ENCODE measurements around the gene TULP1. TPM values are rescaled to one million over a fixed set of nuclear protein-coding genes. Genes with fewer than 3 reads are reported as not detected.

TULP1 gene
- total RNA-seq, 1 experiment from 2014 or later, result not detected

GRCh38 chr6:35476004-35476403, 36.7 kb downstream of the TULP1 start:
- no peaks in the 10 kb centered on the region for H3K9me2 ChIP-seq (ENCODE audit: insufficient read depth)
- intact Hi-C loops (cut with micrococcal nuclease), result no loop called here
- peaks cover 8 to 14% of the 10 kb centered on the region in 2 experiments; a peak in 2 of 4 replicates for H3K36me3 ChIP-seq (ENCODE audit: control insufficient read depth in 1 of 2, insufficient read depth in 2 of 2, low read length in 2 of 2)
- no peak overlapping the region for H3K4me2 ChIP-seq (ENCODE audit: low read length)
- no peak overlapping the region for H3K27ac ChIP-seq (ENCODE audit: low read depth, low read length)
- DNase-seq (ENCODE audit: low read depth, low spot score) (no peak), ATAC-seq (no peak)
- H3K27me3 ChIP-seq (ENCODE audit: insufficient read depth, low read length), result no peaks in the 10 kb centered on the region
- no peak overlapping the region for H3K9ac ChIP-seq (ENCODE audit: low read length)
- BruUV-seq (replicated peaks), result no TSS peak
- H3K4me1 ChIP-seq (ENCODE audit: control insufficient read depth in 1 of 2, insufficient read depth in 2 of 2, low read length in 2 of 2), result peaks cover 2 to 8% of the 10 kb centered on the region in 2 experiments; a peak in 3 of 4 replicates
- ChIA-PET RAD21 (ENCODE audit: low non-redundant PET in 1 of 2, low total read pairs in 2 of 2, uncharacterized antibody in 2 of 2, unreplicated experiment in 2 of 2) (no interaction called here), CTCF (no interaction called here), POLR2A (interaction anchor here (1.5 kb wide), 1 partner anchor 13 kb away, joined by 3 read pairs; no protein-coding TSS in a partner anchor)
- H2AFZ ChIP-seq (ENCODE audit: low read depth, low read length, poor library complexity, severe bottlenecking), result no peak overlapping the region
- H3K4me3 ChIP-seq (replicated peaks in 1 of 2; ENCODE audit: low read depth in 1 of 2, low read length in 2 of 2), result no peak overlapping the region
- peaks cover 22% of the 10 kb centered on the region; the same call in 1 of the 2 replicates for H4K20me1 ChIP-seq (ENCODE audit: insufficient read depth)
- H3K9me3 ChIP-seq (ENCODE audit: control insufficient read depth in 1 of 2, insufficient read depth in 1 of 2, low read depth in 1 of 2, low read length in 2 of 2), result no peaks in the 10 kb centered on the region
- TF ChIP-seq EZH2phosphoT487 (IDR thresholded peaks at IDR 0.05; ENCODE audit: borderline replicate concordance) (no peak), SRF (IDR thresholded peaks at IDR 0.05; ENCODE audit: low read depth) (no peak), JUND (IDR thresholded peaks at IDR 0.05) (no peak), ATF3 (IDR thresholded peaks at IDR 0.05) (no peak), YY1 (IDR thresholded peaks at IDR 0.05; ENCODE audit: extremely low read depth, insufficient replicate concordance, low read depth, low read length) (no peak), CEBPB (IDR thresholded peaks at IDR 0.05; ENCODE audit: low read depth) (no peak), REST (IDR thresholded peaks at IDR 0.05; ENCODE audit: low read depth) (no peak), POLR2A (IDR thresholded peaks at IDR 0.05; ENCODE audit: borderline replicate concordance, extremely low read depth, insufficient read depth, insufficient read length) (no peak), SP1 (IDR thresholded peaks at IDR 0.05; ENCODE audit: low read depth) (no peak), EZH2 (IDR thresholded peaks at IDR 0.05) (no peak), ZNF274 (IDR thresholded peaks at IDR 0.05; ENCODE audit: low read depth, low read length) (no peak)
- H3K79me2 ChIP-seq (ENCODE audit: insufficient read depth, low read length), result peaks cover 13% of the 10 kb centered on the region

Measured in HCT116 (cell line).